MM.1S (cell line): ENCODE measurements around the gene MSGN1.

Source experiments
- EZH2 ChIP-seq: fragments of 300-600 bp; sonication (generic); optimal IDR thresholded peaks from 2 replicates; pipeline ENCODE3; 2017; ENCODE audit warnings: low read depth, mild to moderate bottlenecking, antibody characterized with exemption, low read length, mixed read lengths
- TF ChIP-seq, protein P1 (sequence below): fragments of 300-600 bp; sonication (generic); IDR thresholded peaks from 2 replicates; pipeline ENCODE4 v1.5.1; 2016; ENCODE audit warnings: antibody characterized with exemption, low read length, mixed read lengths

DNA sequence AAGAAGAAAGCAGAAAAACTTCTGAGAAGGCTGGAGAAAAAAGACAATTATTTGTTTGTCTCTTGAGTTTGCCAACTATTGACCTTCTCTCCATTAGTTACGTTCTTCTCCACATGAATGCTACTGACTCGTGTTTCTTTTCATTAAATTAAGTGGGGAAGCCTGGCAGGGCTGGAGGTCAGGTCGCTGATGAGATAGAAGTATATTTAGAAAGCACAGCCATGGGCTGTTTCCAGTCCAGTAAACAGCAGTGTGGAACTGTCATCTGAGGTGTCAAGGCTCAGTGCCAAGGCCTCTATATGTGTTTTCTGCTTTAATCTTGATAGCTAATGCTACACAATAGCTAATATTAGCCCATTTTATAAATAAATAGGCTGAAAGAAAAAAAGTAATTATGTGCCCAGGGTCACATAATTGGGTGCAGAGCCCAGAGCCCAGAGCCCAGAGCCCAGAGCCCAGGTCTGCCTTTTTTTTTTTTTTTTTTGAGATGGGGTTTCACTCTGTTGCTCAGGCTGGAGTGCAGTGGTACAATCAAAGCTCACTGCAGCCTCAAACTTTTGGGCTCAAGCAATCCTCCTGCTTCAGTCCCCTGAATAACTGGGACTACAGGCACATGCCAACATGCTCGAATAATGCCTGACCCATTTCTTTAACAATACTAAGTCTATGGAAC lies 6.3 kb downstream of the MSGN1 start:
- TF ChIP-seq, protein P1, sequence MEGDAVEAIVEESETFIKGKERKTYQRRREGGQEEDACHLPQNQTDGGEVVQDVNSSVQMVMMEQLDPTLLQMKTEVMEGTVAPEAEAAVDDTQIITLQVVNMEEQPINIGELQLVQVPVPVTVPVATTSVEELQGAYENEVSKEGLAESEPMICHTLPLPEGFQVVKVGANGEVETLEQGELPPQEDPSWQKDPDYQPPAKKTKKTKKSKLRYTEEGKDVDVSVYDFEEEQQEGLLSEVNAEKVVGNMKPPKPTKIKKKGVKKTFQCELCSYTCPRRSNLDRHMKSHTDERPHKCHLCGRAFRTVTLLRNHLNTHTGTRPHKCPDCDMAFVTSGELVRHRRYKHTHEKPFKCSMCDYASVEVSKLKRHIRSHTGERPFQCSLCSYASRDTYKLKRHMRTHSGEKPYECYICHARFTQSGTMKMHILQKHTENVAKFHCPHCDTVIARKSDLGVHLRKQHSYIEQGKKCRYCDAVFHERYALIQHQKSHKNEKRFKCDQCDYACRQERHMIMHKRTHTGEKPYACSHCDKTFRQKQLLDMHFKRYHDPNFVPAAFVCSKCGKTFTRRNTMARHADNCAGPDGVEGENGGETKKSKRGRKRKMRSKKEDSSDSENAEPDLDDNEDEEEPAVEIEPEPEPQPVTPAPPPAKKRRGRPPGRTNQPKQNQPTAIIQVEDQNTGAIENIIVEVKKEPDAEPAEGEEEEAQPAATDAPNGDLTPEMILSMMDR, result no peak
- TF ChIP-seq EZH2, result no peak
